ENCODE results near the gene KRTAP5-9.
A peak's percentile ranks its signal among the peaks of the same experiment; 100 is the strongest.
"Not testable (repeated sequence)": the region's sequence is repeated elsewhere in the genome, so short reads cannot be mapped to it uniquely, and the experiment has no call there.

KRTAP5-9 gene

GRCh38 chr11:71548120-71548519, at the start of gene KRTAP5-9:
TSS of gene KRTAP5-9 (plus strand) at chr11:71548420. CDS start at chr11:71548658, 238 bp downstream.
- DNase-seq: no peak

- DNase-seq: peak; percentile 54
These were observed 49.1 kb upstream of the KRTAP5-9 start for GRCh38 chr11:71499125-71499524.

- no peak for DNase-seq
These were observed 48.7 kb upstream of the KRTAP5-9 start for GRCh38 chr11:71499546-71499945.

GRCh38 chr11:71500601-71501021, 47.6 kb upstream of the KRTAP5-9 start:
- DNase-seq: no peak

GRCh38 chr11:71501071-71501985, 46.9 kb upstream of the KRTAP5-9 start:
- no peak for DNase-seq

GRCh38 chr11:71502026-71502425, 46.2 kb upstream of the KRTAP5-9 start:
- no peak for DNase-seq

GRCh38 chr11:71502871-71503435, 45.3 kb upstream of the KRTAP5-9 start:
- no peak for DNase-seq

- DNase-seq: no peak
These were observed 43.7 kb upstream of the KRTAP5-9 start for GRCh38 chr11:71504531-71504930.

- DNase-seq: no peak
These were observed 43.2 kb upstream of the KRTAP5-9 start for GRCh38 chr11:71505001-71505400.

GRCh38 chr11:71505781-71506180, 42.4 kb upstream of the KRTAP5-9 start:
- DNase-seq: no peak

- DNase-seq: no peak
These were observed 41.1 kb upstream of the KRTAP5-9 start for GRCh38 chr11:71507102-71507501.

- no peak for DNase-seq
These were observed 29.4 kb upstream of the KRTAP5-9 start for GRCh38 chr11:71518506-71519471.

GRCh38 chr11:71519546-71519945, 28.7 kb upstream of the KRTAP5-9 start:
- no peak for DNase-seq

GRCh38 chr11:71525188-71525937, 22.9 kb upstream of the KRTAP5-9 start:
- DNase-seq: no peak

GRCh38 chr11:71525938-71526495, 22.2 kb upstream of the KRTAP5-9 start:
- DNase-seq: no peak

- not testable (repeated sequence) for DNase-seq
These were observed 21.2 kb upstream of the KRTAP5-9 start, which contains the start of gene KRTAP5-7 for GRCh38 chr11:71526796-71527575. TSS of gene KRTAP5-7 (plus strand) at chr11:71527267. CDS start at chr11:71527301, 34 bp downstream.

GRCh38 chr11:71527576-71528210, 20.5 kb upstream of the KRTAP5-9 start:
- no peak for DNase-seq

- no peak for DNase-seq
These were observed 17.6 kb upstream of the KRTAP5-9 start for GRCh38 chr11:71530602-71531001.

- DNase-seq: peak; percentile 37
These were observed 16.1 kb upstream of the KRTAP5-9 start for GRCh38 chr11:71532036-71532610.
